Measurements from ENCODE around the gene AP1M1.

Gene AP1M1

GRCh38 chr19:16205205-16206045 lies 7.7 kb downstream of the AP1M1 start:
- H3K36me3 Mint-ChIP-seq (ENCODE audit: low read depth): peaks cover 48% of the 10 kb centered on the region
- H3K4me1 Mint-ChIP-seq: peaks cover 13% of the 10 kb centered on the region
- H3K27ac Mint-ChIP-seq: no peak overlapping the region
- H3K27me3 Mint-ChIP-seq (ENCODE audit: low read depth): no peaks in the 10 kb centered on the region
- H3K9me3 Mint-ChIP-seq: no peaks in the 10 kb centered on the region
- no peak for TF ChIP-seq CTCF (IDR thresholded peaks at IDR 0.05; ENCODE audit: unreplicated experiment in 3 of 3)
- no peak overlapping the region for H3K4me3 Mint-ChIP-seq

- Mint-ChIP-seq H3K27ac (no peak overlapping the region), H3K4me3 (no peak overlapping the region), H3K27me3 (ENCODE audit: low read depth) (no peaks in the 10 kb centered on the region), H3K36me3 (ENCODE audit: low read depth) (peaks cover 48% of the 10 kb centered on the region), H3K4me1 (peaks cover 7% of the 10 kb centered on the region), H3K9me3 (no peaks in the 10 kb centered on the region)
- no peak for TF ChIP-seq CTCF (IDR thresholded peaks at IDR 0.05; ENCODE audit: unreplicated experiment in 3 of 3)
These were observed 8.4 kb downstream of the AP1M1 start for GRCh38 chr19:16206046-16206605.

GRCh38 chr19:16206637-16207036 lies 8.9 kb downstream of the AP1M1 start:
- Mint-ChIP-seq H3K27me3 (ENCODE audit: low read depth) (no peaks in the 10 kb centered on the region), H3K4me1 (peaks cover 6% of the 10 kb centered on the region), H3K4me3 (no peak overlapping the region), H3K27ac (no peak overlapping the region), H3K9me3 (no peaks in the 10 kb centered on the region), H3K36me3 (ENCODE audit: low read depth) (peaks cover 53% of the 10 kb centered on the region)
- no peak for TF ChIP-seq CTCF (IDR thresholded peaks at IDR 0.05; ENCODE audit: unreplicated experiment in 3 of 3)

GRCh38 chr19:16207063-16207462 lies 9.4 kb downstream of the AP1M1 start:
- no peaks in the 10 kb centered on the region for H3K27me3 Mint-ChIP-seq (ENCODE audit: low read depth)
- TF ChIP-seq CTCF (IDR thresholded peaks at IDR 0.05; ENCODE audit: unreplicated experiment in 3 of 3): no peak
- no peak overlapping the region for H3K27ac Mint-ChIP-seq
- peaks cover 4% of the 10 kb centered on the region for H3K9me3 Mint-ChIP-seq
- H3K4me3 Mint-ChIP-seq: no peak overlapping the region
- peaks cover 6% of the 10 kb centered on the region for H3K4me1 Mint-ChIP-seq
- peaks cover 57% of the 10 kb centered on the region for H3K36me3 Mint-ChIP-seq (ENCODE audit: low read depth)

- Mint-ChIP-seq H3K4me1 (peaks cover 6% of the 10 kb centered on the region), H3K4me3 (no peak overlapping the region), H3K27ac (no peak overlapping the region), H3K9me3 (peaks cover 4% of the 10 kb centered on the region), H3K36me3 (ENCODE audit: low read depth) (peaks cover 58% of the 10 kb centered on the region), H3K27me3 (ENCODE audit: low read depth) (no peaks in the 10 kb centered on the region)
- TF ChIP-seq CTCF (IDR thresholded peaks at IDR 0.05; ENCODE audit: unreplicated experiment in 3 of 3): no peak
These were observed 9.8 kb downstream of the AP1M1 start for GRCh38 chr19:16207490-16208025.

Data from nephron (organoid).